ENCODE results near the gene IPO4. TPM values are rescaled to one million over a fixed set of nuclear protein-coding genes. Genes with fewer than 3 reads are reported as not detected.
A peak's percentile ranks its signal among the peaks of the same experiment; 100 is the strongest.

Gene IPO4
- total RNA-seq, 1 experiment from 2014 or later, result 48.9 TPM

- Histone ChIP-seq H3K79me2 (ENCODE audit: low read length) (peaks cover 67% of the 10 kb centered on the region), H3K27ac (ENCODE audit: low read length) (peak overlapping the region; percentile 73; the same call in 1 of the 2 replicates), H4K20me1 (ENCODE audit: insufficient read depth, low read depth, low read length) (peaks cover 3% of the 10 kb centered on the region; the same call in 1 of the 2 replicates), H3K4me2 (ENCODE audit: low read depth, low read length, poor library complexity, severe bottlenecking) (peak overlapping the region; percentile 81), H3K9ac (ENCODE audit: low read length) (peak overlapping the region; percentile 82), H2AFZ (ENCODE audit: low read length) (no peak overlapping the region), H3K4me1 (ENCODE audit: low read length) (peaks cover 33% of the 10 kb centered on the region), H3K4me3 (ENCODE audit: low read length) (peak overlapping the region; percentile 87), H3K9me3 (ENCODE audit: low read length) (no peaks in the 10 kb centered on the region), H3K9me2 (replicated peaks; ENCODE audit: insufficient read depth, low read length) (no peaks in the 10 kb centered on the region), H3K27me3 (ENCODE audit: low read length) (no peaks in the 10 kb centered on the region), H3K36me3 (ENCODE audit: insufficient read depth, low read length) (peaks cover 40% of the 10 kb centered on the region; the same call in 1 of the 2 replicates)
- peak; percentile 64 for DNase-seq
These were observed 44.9 kb upstream of the IPO4 start for GRCh38 chr14:24233538-24233866.

- DNase-seq, result peak; percentile 76
- H3K79me2 ChIP-seq (ENCODE audit: low read length), result peaks cover 74% of the 10 kb centered on the region
- H3K9me3 ChIP-seq (ENCODE audit: low read length), result no peaks in the 10 kb centered on the region
These were observed 44.3 kb upstream of the IPO4 start, which contains the start of gene GMPR2 for GRCh38 chr14:24232645-24233537. TSS of gene GMPR2 (plus strand) at chr14:24232929. CDS start at chr14:24233254, 325 bp downstream.

GRCh38 chr14:24232121-24232644 lies 43.6 kb upstream of the IPO4 start, which contains the start of gene NEDD8:
TSS of gene NEDD8 (minus strand) at chr14:24232367. CDS start at chr14:24232267, 100 bp downstream.
- DNase-seq, result peak; percentile 97
- H3K4me2 ChIP-seq (ENCODE audit: low read depth, low read length, poor library complexity, severe bottlenecking), result peak within 1 kb of the TSS; percentile 81
- H4K20me1 ChIP-seq (ENCODE audit: insufficient read depth, low read depth, low read length), result peaks cover 3% of the 10 kb centered on the region; the same call in 1 of the 2 replicates
- peaks cover 81% of the 10 kb centered on the region for H3K79me2 ChIP-seq (ENCODE audit: low read length)
- H3K4me3 ChIP-seq (ENCODE audit: low read length), result peak within 1 kb of the TSS; percentile 87
- H3K9ac ChIP-seq (ENCODE audit: low read length), result peak within 1 kb of the TSS; percentile 82
- peaks cover 33% of the 10 kb centered on the region for H3K4me1 ChIP-seq (ENCODE audit: low read length)
- peak within 1 kb of the TSS; percentile 84 for H2AFZ ChIP-seq (ENCODE audit: low read length)
- peaks cover 30% of the 10 kb centered on the region; the same call in 1 of the 2 replicates for H3K36me3 ChIP-seq (ENCODE audit: insufficient read depth, low read length)
- H3K9me3 ChIP-seq (ENCODE audit: low read length), result no peaks in the 10 kb centered on the region
- no peaks in the 10 kb centered on the region for H3K9me2 ChIP-seq (replicated peaks; ENCODE audit: insufficient read depth, low read length)
- no peaks in the 10 kb centered on the region for H3K27me3 ChIP-seq (ENCODE audit: low read length)
- H3K27ac ChIP-seq (ENCODE audit: low read length), result peak within 1 kb of the TSS; percentile 73

More at GRCh38 chr14:24232645-24233537, 44.3 kb upstream of the IPO4 start, which contains the start of gene GMPR2:
- Histone ChIP-seq H3K36me3 (ENCODE audit: insufficient read depth, low read length) (peaks cover 34% of the 10 kb centered on the region; the same call in 1 of the 2 replicates), H3K9me2 (replicated peaks; ENCODE audit: insufficient read depth, low read length) (no peaks in the 10 kb centered on the region), H2AFZ (ENCODE audit: low read length) (peak within 1 kb of the TSS; percentile 84), H3K4me1 (ENCODE audit: low read length) (peaks cover 33% of the 10 kb centered on the region), H3K27ac (ENCODE audit: low read length) (peak within 1 kb of the TSS; percentile 73), H3K4me2 (ENCODE audit: low read depth, low read length, poor library complexity, severe bottlenecking) (peak within 1 kb of the TSS; percentile 81), H4K20me1 (ENCODE audit: insufficient read depth, low read depth, low read length) (peaks cover 3% of the 10 kb centered on the region; the same call in 1 of the 2 replicates), H3K4me3 (ENCODE audit: low read length) (peak within 1 kb of the TSS; percentile 87), H3K9ac (ENCODE audit: low read length) (peak within 1 kb of the TSS; percentile 82), H3K27me3 (ENCODE audit: low read length) (no peaks in the 10 kb centered on the region)

- Histone ChIP-seq H3K9ac (ENCODE audit: low read length) (peak overlapping the region; percentile 82), H3K79me2 (ENCODE audit: low read length) (peaks cover 88% of the 10 kb centered on the region), H3K4me1 (ENCODE audit: low read length) (peaks cover 33% of the 10 kb centered on the region), H3K27ac (ENCODE audit: low read length) (peak overlapping the region; percentile 73; the same call in 1 of the 2 replicates), H4K20me1 (ENCODE audit: insufficient read depth, low read depth, low read length) (peaks cover 3% of the 10 kb centered on the region; the same call in 1 of the 2 replicates), H3K9me3 (ENCODE audit: low read length) (no peaks in the 10 kb centered on the region), H3K27me3 (ENCODE audit: low read length) (no peaks in the 10 kb centered on the region), H3K4me2 (ENCODE audit: low read depth, low read length, poor library complexity, severe bottlenecking) (peak overlapping the region; percentile 81), H3K9me2 (replicated peaks; ENCODE audit: insufficient read depth, low read length) (no peaks in the 10 kb centered on the region), H3K36me3 (ENCODE audit: insufficient read depth, low read length) (peaks cover 26% of the 10 kb centered on the region; the same call in 1 of the 2 replicates), H3K4me3 (ENCODE audit: low read length) (peak overlapping the region; percentile 87), H2AFZ (ENCODE audit: low read length) (peak overlapping the region; percentile 84; the same call in 1 of the 2 replicates)
- DNase-seq, result peak; percentile 70
These were observed 42.9 kb upstream of the IPO4 start for GRCh38 chr14:24231263-24232120.

- H3K9me2 ChIP-seq (replicated peaks; ENCODE audit: insufficient read depth, low read length), result no peaks in the 10 kb centered on the region
- peaks cover 3% of the 10 kb centered on the region; the same call in 1 of the 2 replicates for H4K20me1 ChIP-seq (ENCODE audit: insufficient read depth, low read depth, low read length)
- no peaks in the 10 kb centered on the region for H3K9me3 ChIP-seq (ENCODE audit: low read length)
- no peak overlapping the region for H3K9ac ChIP-seq (ENCODE audit: low read length)
- H3K4me1 ChIP-seq (ENCODE audit: low read length), result peaks cover 16% of the 10 kb centered on the region
- no peaks in the 10 kb centered on the region for H3K27me3 ChIP-seq (ENCODE audit: low read length)
- no peak for DNase-seq
- no peak overlapping the region for H3K27ac ChIP-seq (ENCODE audit: low read length)
- H2AFZ ChIP-seq (ENCODE audit: low read length), result no peak overlapping the region
- H3K36me3 ChIP-seq (ENCODE audit: insufficient read depth, low read length), result peaks cover 7% of the 10 kb centered on the region; the same call in 1 of the 2 replicates
- no peak overlapping the region for H3K4me3 ChIP-seq (ENCODE audit: low read length)
- H3K79me2 ChIP-seq (ENCODE audit: low read length), result peaks cover 91% of the 10 kb centered on the region
- H3K4me2 ChIP-seq (ENCODE audit: low read depth, low read length, poor library complexity, severe bottlenecking), result no peak overlapping the region
These were observed 40.3 kb upstream of the IPO4 start for GRCh38 chr14:24228902-24229301.

GRCh38 chr14:24226473-24226872 lies 37.9 kb upstream of the IPO4 start:
- Histone ChIP-seq H3K79me2 (ENCODE audit: low read length) (peaks cover 94% of the 10 kb centered on the region), H3K36me3 (ENCODE audit: insufficient read depth, low read length) (peaks cover 7% of the 10 kb centered on the region; the same call in 1 of the 2 replicates), H3K9ac (ENCODE audit: low read length) (no peak overlapping the region), H3K9me3 (ENCODE audit: low read length) (no peaks in the 10 kb centered on the region), H3K9me2 (replicated peaks; ENCODE audit: insufficient read depth, low read length) (no peaks in the 10 kb centered on the region), H3K4me2 (ENCODE audit: low read depth, low read length, poor library complexity, severe bottlenecking) (no peak overlapping the region), H3K4me3 (ENCODE audit: low read length) (no peak overlapping the region), H3K4me1 (ENCODE audit: low read length) (peaks cover 8% of the 10 kb centered on the region), H2AFZ (ENCODE audit: low read length) (no peak overlapping the region), H4K20me1 (ENCODE audit: insufficient read depth, low read depth, low read length) (peaks cover under 1% of the 10 kb centered on the region; the same call in 1 of the 2 replicates), H3K27me3 (ENCODE audit: low read length) (no peaks in the 10 kb centered on the region), H3K27ac (ENCODE audit: low read length) (no peak overlapping the region)
- no peak for DNase-seq

- Histone ChIP-seq H3K27me3 (ENCODE audit: low read length) (no peaks in the 10 kb centered on the region), H4K20me1 (ENCODE audit: insufficient read depth, low read depth, low read length) (no peaks in the 10 kb centered on the region), H3K4me3 (ENCODE audit: low read length) (no peak overlapping the region), H3K27ac (ENCODE audit: low read length) (no peak overlapping the region), H3K79me2 (ENCODE audit: low read length) (peaks cover 96% of the 10 kb centered on the region), H3K9me2 (replicated peaks; ENCODE audit: insufficient read depth, low read length) (no peaks in the 10 kb centered on the region), H2AFZ (ENCODE audit: low read length) (no peak overlapping the region), H3K9me3 (ENCODE audit: low read length) (no peaks in the 10 kb centered on the region), H3K4me2 (ENCODE audit: low read depth, low read length, poor library complexity, severe bottlenecking) (no peak overlapping the region), H3K9ac (ENCODE audit: low read length) (no peak overlapping the region), H3K36me3 (ENCODE audit: insufficient read depth, low read length) (peaks cover 7% of the 10 kb centered on the region; the same call in 1 of the 2 replicates), H3K4me1 (ENCODE audit: low read length) (no peaks in the 10 kb centered on the region)
- no peak for DNase-seq
These were observed 36.0 kb upstream of the IPO4 start for GRCh38 chr14:24224618-24225071.
